GM12878 (cell line): ENCODE data around the gene ATP4A. TPM values are rescaled to one million over a fixed set of nuclear protein-coding genes. Genes with fewer than 3 reads are reported as not detected.

Experiments
- BHLHE40 ChIP-seq, 2 experiments: fragments of 450-650 bp in 1 of 2; IDR thresholded peaks; 2 replicates each; pipeline ENCODE4 v1.6.1; 2011 to 2017; ENCODE audit warnings: low read depth in 2 of 2, borderline replicate concordance in 1 of 2, improper control_type of control experiment in 1 of 2, low read length in 1 of 2, mild to moderate bottlenecking in 1 of 2
- DPF2 ChIP-seq: fragments of 450-650 bp; IDR thresholded peaks from 2 replicates; pipeline ENCODE4 v1.6.1; 2017; ENCODE audit warnings: mild to moderate bottlenecking
- FOXK2 ChIP-seq: fragments of 450-650 bp; IDR thresholded peaks from 2 replicates; pipeline ENCODE4 v1.6.1; 2017; ENCODE audit warnings: mild to moderate bottlenecking, moderate library complexity
- IKZF2 ChIP-seq, 2 experiments: fragments of 450-650 bp; IDR thresholded peaks; 2 replicates each; pipeline ENCODE4 v1.6.1; 2017; ENCODE audit warnings: mild to moderate bottlenecking in 2 of 2, moderate library complexity in 2 of 2
- MLLT1 ChIP-seq: fragments of 450-650 bp; IDR thresholded peaks from 2 replicates; pipeline ENCODE4 v1.6.1; 2016; ENCODE audit warnings: mild to moderate bottlenecking
- NFYA ChIP-seq: IDR thresholded peaks from 2 replicates; pipeline ENCODE4 v1.6.1; 2011; ENCODE audit warnings: low read depth, mild to moderate bottlenecking, low read length, improper control_type of control experiment, borderline replicate concordance
- POU2F2 ChIP-seq: IDR thresholded peaks from 3 replicates; pipeline ENCODE4 v1.6.1; 2011; ENCODE audit warnings: low read depth, mild to moderate bottlenecking, low read length, borderline replicate concordance
- RAD21 ChIP-seq: IDR thresholded peaks from 2 replicates; pipeline ENCODE4 v1.6.1; 2011; ENCODE audit warnings: mild to moderate bottlenecking, low read depth, low read length, moderate library complexity; ENCODE audit not compliant: insufficient read depth
- RELA ChIP-seq: fragments of 450-650 bp; IDR thresholded peaks from 2 replicates; pipeline ENCODE4 v1.8.0; 2014; ENCODE audit warnings: borderline replicate concordance; ENCODE audit not compliant: partially characterized antibody
- REST ChIP-seq: IDR thresholded peaks from 2 replicates; pipeline ENCODE4 v1.6.1; 2012; ENCODE audit warnings: mild to moderate bottlenecking, low read depth, low read length
- RFX5 ChIP-seq: IDR thresholded peaks from 2 replicates; pipeline ENCODE4 v1.6.1; 2011; ENCODE audit warnings: low read depth, low read length, improper control_type of control experiment
- RUNX3 ChIP-seq: IDR thresholded peaks from 2 replicates; pipeline ENCODE4 v1.6.1; 2012; ENCODE audit warnings: low read length, inconsistent platforms
- SRF ChIP-seq, 2 experiments: IDR thresholded peaks; 2 replicates each; pipeline ENCODE4 v1.6.1; 2011; ENCODE audit warnings: low read depth in 2 of 2, low read length in 2 of 2, mild to moderate bottlenecking in 1 of 2, moderate library complexity in 1 of 2
- TBL1XR1 ChIP-seq: IDR thresholded peaks from 2 replicates; pipeline ENCODE4 v1.6.1; 2012; ENCODE audit warnings: low read depth, low read length, improper control_type of control experiment
- TCF12 ChIP-seq: IDR thresholded peaks from 2 replicates; pipeline ENCODE4 v1.6.1; 2011; ENCODE audit warnings: low read depth, mild to moderate bottlenecking, low read length
- USF2 ChIP-seq: IDR thresholded peaks from 2 replicates; pipeline ENCODE4 v1.6.1; 2011; ENCODE audit warnings: low read depth, low read length, improper control_type of control experiment, borderline replicate concordance
- ZBTB11 ChIP-seq: fragments of 450-650 bp; formaldehyde crosslinking; IDR thresholded peaks from 2 replicates; pipeline ENCODE4 v1.5.0; 2022; ENCODE audit warnings: mild to moderate bottlenecking, missing genetic modification characterization
- polyA plus RNA-seq, 11 experiments: library from polyadenylated mRNA; depleted of rRNA in 4 of 11; unstranded in 6 of 11; stranded (reverse) in 5 of 11; fragments of >200 nt; fragmentation: Nextera tagmentation in 4 of 11; fragmentation: Illumina TruSeq in 1 of 11; extraction: Ambion mirVana in 4 of 11; extraction: Trizol in 1 of 11; gene quantifications; 1 replicate in 1 of 11; 2 replicates in 10 of 11; pipeline versions ENCODE4 v1.2.1 to v1.2.3, GENCODE V29; 2011 to 2016; ENCODE audit warnings: inconsistent platforms in 2 of 11, missing spikeins in 2 of 11, low read depth in 1 of 11
- total RNA-seq, 4 experiments: library from RNA; depleted of rRNA in 3 of 4; stranded (reverse); fragments of >200 nt in 3 of 4; fragmentation: Illumina TruSeq in 1 of 4; extraction: Trizol in 1 of 4; gene quantifications; 2 replicates each; pipeline versions ENCODE4 v1.2.1 to v1.2.3, GENCODE V29; 2013 to 2021
- TF ChIP-seq, protein P1 (sequence below): IDR thresholded peaks from 2 replicates; pipeline ENCODE4 v1.6.1; 2011; ENCODE audit warnings: borderline replicate concordance, low read depth, mild to moderate bottlenecking, moderate library complexity, low read length; ENCODE audit not compliant: insufficient read depth, poor library complexity, severe bottlenecking

Gene ATP4A
- total and polyA plus RNA-seq, 10 of the 15 experiments (the other 5 are each of a cell fraction or from before 2014, with no cell fraction given) = 0.03 to 1.5 (median 0.11) TPM; not detected in 3

DNA sequence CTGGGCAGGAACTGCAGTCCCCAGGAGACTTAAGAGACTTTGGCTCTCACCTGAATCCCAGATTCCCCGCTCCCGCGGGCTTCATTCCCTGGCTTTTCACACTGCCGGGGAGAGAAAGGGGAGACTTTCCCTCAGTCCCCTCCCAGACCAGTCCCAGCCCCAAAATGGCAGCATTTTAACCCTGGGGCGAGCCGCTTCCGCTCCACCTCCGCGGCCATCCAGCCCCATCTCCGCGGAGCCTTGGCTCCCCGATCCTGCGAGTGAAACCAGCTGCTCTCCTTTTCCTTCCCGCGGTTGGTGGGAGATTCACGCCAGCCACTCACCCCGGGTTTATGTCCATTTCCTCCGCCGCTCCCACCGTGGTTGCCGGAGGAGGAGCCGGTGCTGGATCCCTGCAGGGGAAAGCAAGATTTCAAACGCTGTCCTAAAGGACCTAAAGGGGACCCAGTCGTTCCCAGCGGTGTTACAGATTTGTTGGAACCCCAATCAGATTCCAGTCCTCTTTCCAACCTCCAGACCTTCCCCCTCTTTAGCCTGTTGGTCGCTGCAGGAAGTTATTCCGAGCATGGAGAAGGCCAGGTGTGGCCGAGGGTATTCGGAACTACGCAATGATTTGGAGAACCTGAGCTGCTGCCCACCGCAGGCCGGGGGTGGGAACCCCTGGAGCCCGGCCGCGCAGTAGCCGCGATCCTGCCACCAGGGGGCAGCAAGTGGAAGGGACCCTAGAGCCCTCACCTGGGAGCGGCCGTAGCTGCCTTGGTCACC lies 53.4 kb downstream of the ATP4A start (continued):
- TF ChIP-seq USF2 (no peak), RELA (peak; percentile 31), RUNX3 (peak; percentile 58), TCF12 (peak; percentile 38; the same call in 1 of the 2 replicates), RFX5 (0 out of 2 replicates have a peak, but pooled peaks have one; percentile 7), REST (no peak), TBL1XR1 (no peak), ZBTB11 (CRISPR knock-in tag) (no peak), POU2F2 (no peak; the same call in 2 of the 3 replicates), NFYA (no peak), SRF (IDR thresholded peaks at IDR 0.05; ENCODE audit: low read depth in 2 of 2, low read length in 2 of 2) (no peak), MLLT1 (peak; percentile 48; the same call in 1 of the 2 replicates), RAD21 (peak; percentile 71), IKZF2 (IDR thresholded peaks at IDR 0.05) (peak; percentile 72 to 74), FOXK2 (no peak), BHLHE40 (IDR thresholded peaks at IDR 0.05; ENCODE audit: borderline replicate concordance in 1 of 2, low read depth in 2 of 2, low read length in 1 of 2) (peak in 1 of 2 experiments; percentile 16; a peak in 1 of 4 replicates), DPF2 (no peak)
- TF ChIP-seq, protein P1, sequence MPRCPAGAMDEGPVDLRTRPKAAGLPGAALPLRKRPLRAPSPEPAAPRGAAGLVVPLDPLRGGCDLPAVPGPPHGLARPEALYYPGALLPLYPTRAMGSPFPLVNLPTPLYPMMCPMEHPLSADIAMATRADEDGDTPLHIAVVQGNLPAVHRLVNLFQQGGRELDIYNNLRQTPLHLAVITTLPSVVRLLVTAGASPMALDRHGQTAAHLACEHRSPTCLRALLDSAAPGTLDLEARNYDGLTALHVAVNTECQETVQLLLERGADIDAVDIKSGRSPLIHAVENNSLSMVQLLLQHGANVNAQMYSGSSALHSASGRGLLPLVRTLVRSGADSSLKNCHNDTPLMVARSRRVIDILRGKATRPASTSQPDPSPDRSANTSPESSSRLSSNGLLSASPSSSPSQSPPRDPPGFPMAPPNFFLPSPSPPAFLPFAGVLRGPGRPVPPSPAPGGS = no peak
